VCaP (cell line): ENCODE data around the gene DTNB.

Source experiments
- H3K27ac ChIP-seq: fragments of 450-650 bp; 2 replicates; pipeline ENCODE4 v1.5.1; 2017
- CTCF ChIP-seq: fragments of 450-650 bp; conservative IDR thresholded peaks from 2 replicates; pipeline ENCODE4 v1.5.1; 2017; ENCODE audit warnings: mild to moderate bottlenecking, moderate library complexity

Gene DTNB

GRCh38 chr2:25596516-25597244, 76.7 kb downstream of the DTNB start:
- no peak for TF ChIP-seq CTCF
- H3K27ac ChIP-seq = no peak overlapping the region

- no peak overlapping the region for H3K27ac ChIP-seq
- TF ChIP-seq CTCF = no peak
Observed at GRCh38 chr2:25595393-25595792, 78.0 kb downstream of the DTNB start.

- no peak for TF ChIP-seq CTCF
- H3K27ac ChIP-seq = no peak overlapping the region
Observed at GRCh38 chr2:25594991-25595390, 78.4 kb downstream of the DTNB start.

DNA sequence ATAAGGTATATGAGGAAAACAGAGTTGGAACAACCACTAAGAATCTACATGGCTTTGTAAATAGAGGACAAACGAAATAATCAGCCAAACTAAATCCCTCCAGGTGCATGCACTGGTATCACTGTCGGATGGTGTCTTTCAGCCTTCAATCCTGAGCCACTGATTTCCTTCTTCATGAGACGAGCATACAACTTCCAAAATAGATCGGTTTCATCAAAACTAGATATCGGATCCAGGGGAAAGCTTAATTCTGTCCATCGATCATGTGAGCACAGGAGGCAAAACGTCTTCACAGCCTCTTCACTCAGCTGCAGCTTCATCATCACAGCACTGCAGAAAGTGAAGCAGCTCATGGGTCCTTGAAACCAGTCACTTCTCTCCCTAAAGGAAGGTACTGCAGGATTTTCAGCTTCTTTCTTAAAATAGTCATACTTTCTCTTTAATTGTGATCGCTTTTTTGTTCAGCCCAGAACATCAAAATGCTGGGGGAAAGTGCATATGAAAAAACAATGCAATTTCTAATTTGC, 80.5 kb downstream of the DTNB start:
- no peak overlapping the region for H3K27ac ChIP-seq
- TF ChIP-seq CTCF = no peak

DNA sequence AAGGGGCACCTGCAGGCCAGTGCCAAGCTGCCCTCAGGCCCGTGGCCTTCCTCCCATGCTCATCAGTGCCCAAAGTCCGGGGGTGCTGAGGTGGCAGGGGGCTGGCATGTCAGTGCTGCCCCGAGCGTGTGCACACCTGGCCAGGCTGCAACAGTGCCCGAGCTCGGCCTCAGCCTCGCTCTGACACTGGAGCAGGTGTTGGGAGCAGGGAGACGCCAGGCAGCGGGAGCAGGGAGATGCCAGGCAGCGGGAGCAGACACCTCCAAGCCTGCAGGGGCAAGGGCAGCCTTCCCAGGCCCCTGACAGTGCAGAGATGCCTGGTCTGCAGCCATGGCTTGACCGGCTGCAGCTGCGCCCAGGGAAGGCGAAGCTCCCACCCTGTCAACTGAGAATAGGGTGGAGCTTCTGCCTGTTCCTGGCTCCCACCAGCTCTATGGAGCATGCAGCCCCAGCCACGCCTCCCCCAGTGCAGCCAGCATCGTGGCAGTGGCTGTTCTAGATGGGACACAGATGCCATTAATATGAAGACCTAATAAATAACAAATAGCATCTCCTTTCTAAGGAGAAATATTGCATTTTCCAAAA, 82.4 kb downstream of the DTNB start:
- TF ChIP-seq CTCF = no peak
- no peak overlapping the region for H3K27ac ChIP-seq

- no peak for TF ChIP-seq CTCF
- no peak overlapping the region for H3K27ac ChIP-seq
Observed at GRCh38 chr2:25589676-25590205, 83.6 kb downstream of the DTNB start.

- no peak for TF ChIP-seq CTCF
- H3K27ac ChIP-seq = no peak overlapping the region
Observed at GRCh38 chr2:25588576-25588975, 84.8 kb downstream of the DTNB start.
